Fibroblast of the aortic adventitia (primary cell): ENCODE measurements around the gene PHACTR1. TPM values are rescaled to one million over a fixed set of nuclear protein-coding genes. Genes with fewer than 3 reads are reported as not detected.

Experiments used
- DNase-seq: peaks from one replicate; pipeline ENCODE4 v3.0.0-alpha.2; 2010; ENCODE audit warnings: low read depth
- H3K4me3 ChIP-seq: 2 replicates; pipeline ENCODE4 v1.5.1; 2011; ENCODE audit warnings: low read depth, mild to moderate bottlenecking, control low read depth, low read length, moderate library complexity
- total RNA-seq: library from RNA; depleted of rRNA; stranded (reverse); fragments of >200 nt; gene quantifications from 2 replicates; pipeline ENCODE4 v1.2.3, GENCODE V29; 2012; ENCODE audit warnings: low replicate concordance
- TF ChIP-seq, protein P1 (sequence below): IDR thresholded peaks from 2 replicates; pipeline ENCODE4 v1.5.1; 2011; ENCODE audit warnings: mild to moderate bottlenecking, low read length, control low read depth, inconsistent platforms; ENCODE audit not compliant: insufficient read depth

PHACTR1 gene
- total RNA-seq, 1 donor = 0.99 TPM

DNA sequence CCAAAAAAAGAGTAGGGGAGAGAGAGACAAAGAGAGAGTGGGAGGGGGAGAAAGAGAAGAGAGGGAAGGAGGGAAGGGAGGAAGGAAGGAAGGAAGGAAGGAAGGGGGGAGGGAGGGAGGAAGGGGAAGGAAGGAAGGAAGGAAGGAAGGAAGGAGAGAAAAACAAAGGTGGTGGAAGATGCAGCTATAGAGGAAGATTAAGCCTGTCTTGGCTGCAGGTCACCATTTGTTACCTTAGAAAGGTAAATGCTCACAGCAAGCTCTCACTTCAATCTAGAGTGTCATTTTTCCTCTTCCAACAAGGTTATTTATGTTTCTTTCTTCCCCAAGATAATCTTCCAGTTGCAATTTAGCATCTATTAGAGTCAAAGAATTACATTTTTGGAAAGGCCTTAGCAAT lies 284.0 kb downstream of the PHACTR1 start:
- no peak overlapping the region for H3K4me3 ChIP-seq
- no peak for DNase-seq
- TF ChIP-seq, protein P1, sequence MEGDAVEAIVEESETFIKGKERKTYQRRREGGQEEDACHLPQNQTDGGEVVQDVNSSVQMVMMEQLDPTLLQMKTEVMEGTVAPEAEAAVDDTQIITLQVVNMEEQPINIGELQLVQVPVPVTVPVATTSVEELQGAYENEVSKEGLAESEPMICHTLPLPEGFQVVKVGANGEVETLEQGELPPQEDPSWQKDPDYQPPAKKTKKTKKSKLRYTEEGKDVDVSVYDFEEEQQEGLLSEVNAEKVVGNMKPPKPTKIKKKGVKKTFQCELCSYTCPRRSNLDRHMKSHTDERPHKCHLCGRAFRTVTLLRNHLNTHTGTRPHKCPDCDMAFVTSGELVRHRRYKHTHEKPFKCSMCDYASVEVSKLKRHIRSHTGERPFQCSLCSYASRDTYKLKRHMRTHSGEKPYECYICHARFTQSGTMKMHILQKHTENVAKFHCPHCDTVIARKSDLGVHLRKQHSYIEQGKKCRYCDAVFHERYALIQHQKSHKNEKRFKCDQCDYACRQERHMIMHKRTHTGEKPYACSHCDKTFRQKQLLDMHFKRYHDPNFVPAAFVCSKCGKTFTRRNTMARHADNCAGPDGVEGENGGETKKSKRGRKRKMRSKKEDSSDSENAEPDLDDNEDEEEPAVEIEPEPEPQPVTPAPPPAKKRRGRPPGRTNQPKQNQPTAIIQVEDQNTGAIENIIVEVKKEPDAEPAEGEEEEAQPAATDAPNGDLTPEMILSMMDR = no peak

DNA sequence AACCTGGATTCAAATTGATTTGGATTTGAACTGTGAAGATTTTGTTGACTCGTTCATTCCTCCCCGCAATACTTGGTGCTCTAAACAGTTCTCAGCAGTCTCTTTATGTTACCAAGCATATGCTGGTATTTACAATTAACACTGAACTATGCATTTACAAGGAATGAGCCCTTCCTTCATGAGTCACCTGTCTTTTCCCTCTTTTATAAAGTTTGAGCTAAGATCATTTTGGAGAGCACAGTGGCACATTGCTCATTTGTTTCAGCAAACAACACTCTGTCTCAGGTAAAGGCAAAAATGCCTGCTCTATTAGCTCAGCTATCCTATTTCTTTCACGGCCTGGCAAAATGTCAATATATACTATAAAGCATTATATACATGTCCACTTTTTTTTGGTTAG lies 285.4 kb downstream of the PHACTR1 start:
- DNase-seq = no peak
- no peak overlapping the region for H3K4me3 ChIP-seq
- TF ChIP-seq, protein P1 = no peak

DNA sequence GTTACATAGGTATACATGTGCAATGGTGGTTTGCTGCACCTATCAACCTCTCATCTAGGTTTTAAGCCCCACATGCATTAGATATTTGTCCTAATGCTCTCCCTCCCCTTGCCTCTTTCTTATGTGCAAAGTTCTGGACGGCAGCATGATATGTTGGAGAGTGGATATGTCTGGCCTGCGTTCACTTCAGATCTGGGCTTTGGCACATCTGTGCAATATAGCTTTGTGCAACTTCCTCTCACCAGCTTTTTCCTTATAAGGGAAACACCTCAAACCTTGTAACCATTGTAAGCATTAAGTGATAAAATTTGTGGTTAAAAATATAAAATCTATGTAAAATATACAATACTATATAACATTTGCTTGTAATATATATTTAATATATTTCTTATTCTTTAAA lies 288.0 kb downstream of the PHACTR1 start:
- no peak for DNase-seq
- H3K4me3 ChIP-seq = no peak overlapping the region

DNA sequence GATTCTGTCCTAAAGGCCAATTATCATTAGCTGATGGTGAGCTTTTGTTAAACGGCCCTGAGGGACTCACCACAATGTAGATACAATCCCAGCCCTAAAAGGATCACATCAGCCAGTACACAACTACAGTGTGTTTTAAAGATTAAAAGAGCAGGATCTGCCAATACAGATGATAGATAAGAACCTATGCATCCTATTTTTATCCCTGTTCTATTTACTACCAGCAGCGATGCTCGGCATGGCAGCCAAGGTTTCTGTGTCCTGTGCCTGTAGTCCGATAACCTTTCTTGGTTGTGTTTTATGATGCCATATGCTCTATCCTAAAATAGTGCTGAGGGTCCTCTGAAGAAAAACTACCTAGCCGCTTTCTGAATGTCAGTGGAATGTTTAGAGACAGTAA lies 289.4 kb downstream of the PHACTR1 start:
- H3K4me3 ChIP-seq = no peak overlapping the region
- TF ChIP-seq, protein P1 = no peak
- no peak for DNase-seq

More for the DNA sequence above, 288.0 kb downstream of the PHACTR1 start:
- TF ChIP-seq, protein P1 = no peak

DNA sequence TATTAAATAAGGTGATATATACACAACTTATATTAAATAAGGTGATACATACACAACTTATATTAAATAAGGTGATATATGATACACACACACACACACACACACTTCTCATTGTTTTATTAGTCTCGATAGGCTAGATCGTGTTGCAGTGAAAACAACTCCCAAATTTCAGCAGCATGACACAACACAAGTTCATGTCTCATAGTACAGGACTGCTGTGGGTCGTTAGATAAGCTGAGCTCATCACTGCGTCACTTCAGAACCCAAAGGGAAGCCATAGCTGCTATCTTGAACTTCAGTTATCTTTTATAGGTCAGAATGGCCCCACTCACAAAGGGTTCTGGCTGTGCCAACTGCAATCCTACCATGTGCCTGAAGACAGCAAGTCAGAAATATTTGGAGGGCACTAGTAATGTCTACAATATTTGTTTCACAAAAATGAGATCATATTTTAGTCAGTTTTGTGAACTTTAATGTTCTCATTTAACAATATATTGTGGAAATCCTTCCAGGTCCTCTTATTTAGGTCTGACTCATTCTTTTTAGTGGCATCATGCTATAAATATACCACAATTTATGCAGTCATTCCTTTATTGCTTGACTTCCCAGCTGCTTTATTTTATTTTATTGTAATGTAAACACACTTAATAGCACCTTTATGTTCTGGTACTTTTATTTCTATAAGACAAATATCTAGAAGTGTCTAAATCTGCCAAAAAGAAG lies 290.2 kb downstream of the PHACTR1 start:
- no peak overlapping the region for H3K4me3 ChIP-seq
- peak; percentile 25 for DNase-seq
- TF ChIP-seq, protein P1 = no peak

DNA sequence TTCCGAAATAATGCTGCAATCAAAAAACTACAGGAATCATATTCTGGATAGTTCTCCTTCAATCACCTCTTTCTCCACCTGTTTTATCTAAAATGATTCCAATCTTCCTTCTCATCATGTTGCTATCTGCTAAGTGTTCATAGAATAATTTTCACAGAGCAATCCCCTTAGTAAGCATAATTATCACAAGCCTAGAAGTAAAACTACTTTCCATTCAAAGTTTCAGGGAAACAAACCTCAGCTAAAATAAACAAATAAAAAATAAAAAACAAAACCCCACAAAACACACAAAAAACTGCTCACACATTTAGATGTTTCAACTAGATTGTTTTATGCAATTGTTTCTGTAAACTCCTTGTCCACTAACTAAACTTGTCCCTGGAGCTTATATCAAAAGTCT lies 291.2 kb downstream of the PHACTR1 start:
- no peak for DNase-seq
- TF ChIP-seq, protein P1 = no peak
- no peak overlapping the region for H3K4me3 ChIP-seq

DNA sequence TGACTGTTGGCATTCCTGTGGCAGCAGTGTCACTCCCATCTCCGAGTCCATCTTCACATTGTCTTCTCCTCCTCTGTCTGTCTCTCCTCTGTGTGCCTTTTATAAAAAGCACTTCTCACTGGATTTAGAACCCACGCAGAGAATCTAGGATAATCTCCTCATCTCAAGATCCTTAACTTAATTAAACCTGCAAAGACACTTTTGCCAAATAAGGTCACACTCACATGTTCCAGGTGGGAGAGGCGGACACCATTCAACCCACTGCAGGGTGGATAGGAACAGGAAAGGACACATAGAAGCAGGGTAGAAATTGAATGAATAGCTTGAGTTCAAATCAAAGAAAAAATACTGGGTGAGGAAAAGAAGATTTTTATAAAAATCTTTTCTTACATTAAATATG lies 292.5 kb downstream of the PHACTR1 start:
- TF ChIP-seq, protein P1 = no peak
- no peak for DNase-seq
- no peak overlapping the region for H3K4me3 ChIP-seq
